MM.1S (cell line): ENCODE data around the gene NR1H3.
"Not testable (repeated sequence)": the region's sequence is repeated elsewhere in the genome, so short reads cannot be mapped to it uniquely, and the experiment has no call there.

Experiments used
- DNase-seq: peaks from one replicate; pipeline ENCODE4 v3.0.0-alpha.2; 2015
- H2AFZ ChIP-seq: fragments of 300-600 bp; sonication (generic); 2 replicates; pipeline ENCODE4 v1.6.0; 2016; ENCODE audit warnings: antibody characterized with exemption, low read length
- H3F3A ChIP-seq: fragments of 300-600 bp; sonication (generic); 2 replicates; pipeline ENCODE4 v1.6.1; 2016; ENCODE audit warnings: mild to moderate bottlenecking, antibody characterized with exemption, low read length, moderate library complexity, mixed read lengths; ENCODE audit not compliant: insufficient read depth
- H3K27ac ChIP-seq: fragments of 300-600 bp; sonication (generic); 2 replicates; pipeline ENCODE4 v1.5.1; 2016; ENCODE audit warnings: mild to moderate bottlenecking, low read length
- H3K27me3 ChIP-seq: fragments of 300-600 bp; sonication (generic); replicated peaks from 2 replicates; pipeline ENCODE4 v1.6.0; 2016; ENCODE audit warnings: low read length; ENCODE audit not compliant: insufficient read depth
- H3K36me3 ChIP-seq: fragments of 300-600 bp; sonication (generic); replicated peaks from 2 replicates; pipeline ENCODE4 v1.6.1; 2016; ENCODE audit warnings: mild to moderate bottlenecking, low read length, mixed read lengths; ENCODE audit not compliant: insufficient read depth
- H3K4me1 ChIP-seq: fragments of 300-600 bp; sonication (generic); 2 replicates; pipeline ENCODE4 v1.6.1; 2016; ENCODE audit warnings: low read length, mixed read lengths
- H3K4me2 ChIP-seq: fragments of 300-600 bp; sonication (generic); 2 replicates; pipeline ENCODE4 v1.6.0; 2016; ENCODE audit warnings: low read depth, low read length
- H3K4me3 ChIP-seq: fragments of 300-600 bp; sonication (generic); 2 replicates; pipeline ENCODE4 v1.5.1; 2016; ENCODE audit warnings: low read length, mixed read lengths
- H3K79me2 ChIP-seq: fragments of 300-600 bp; sonication (generic); 2 replicates; pipeline ENCODE4 v1.6.1; 2016; ENCODE audit warnings: mixed run types, low read length, mixed read lengths
- H3K9ac ChIP-seq: fragments of 300-600 bp; sonication (generic); 2 replicates; pipeline ENCODE4 v1.6.1; 2016; ENCODE audit warnings: low read length, mixed read lengths
- H3K9me2 ChIP-seq: fragments of 300-600 bp; sonication (generic); replicated peaks from 2 replicates; pipeline ENCODE4 v1.6.1; 2016; ENCODE audit warnings: mild to moderate bottlenecking, low read length, mixed read lengths; ENCODE audit not compliant: insufficient read depth
- H3K9me3 ChIP-seq: fragments of 300-600 bp; sonication (generic); replicated peaks from 2 replicates; pipeline ENCODE4 v1.6.1; 2016; ENCODE audit warnings: mild to moderate bottlenecking, low read length, mixed read lengths; ENCODE audit not compliant: insufficient read depth
- H4K20me1 ChIP-seq: fragments of 300-600 bp; sonication (generic); 2 replicates; pipeline ENCODE4 v1.6.1; 2016; ENCODE audit warnings: mild to moderate bottlenecking, low read length, moderate library complexity, mixed read lengths; ENCODE audit not compliant: insufficient read depth
- EZH2 ChIP-seq: fragments of 300-600 bp; sonication (generic); optimal IDR thresholded peaks from 2 replicates; pipeline ENCODE3; 2017; ENCODE audit warnings: low read depth, mild to moderate bottlenecking, antibody characterized with exemption, low read length, mixed read lengths
- EZH2phosphoT487 ChIP-seq: fragments of 300-600 bp; sonication (generic); IDR thresholded peaks from 2 replicates; pipeline ENCODE4 v1.6.1; 2018; ENCODE audit warnings: antibody characterized with exemption, low read length
- TF ChIP-seq, protein P1 (sequence below): fragments of 300-600 bp; sonication (generic); IDR thresholded peaks from 2 replicates; pipeline ENCODE4 v1.5.1; 2016; ENCODE audit warnings: antibody characterized with exemption, low read length, mixed read lengths

Gene NR1H3

DNA sequence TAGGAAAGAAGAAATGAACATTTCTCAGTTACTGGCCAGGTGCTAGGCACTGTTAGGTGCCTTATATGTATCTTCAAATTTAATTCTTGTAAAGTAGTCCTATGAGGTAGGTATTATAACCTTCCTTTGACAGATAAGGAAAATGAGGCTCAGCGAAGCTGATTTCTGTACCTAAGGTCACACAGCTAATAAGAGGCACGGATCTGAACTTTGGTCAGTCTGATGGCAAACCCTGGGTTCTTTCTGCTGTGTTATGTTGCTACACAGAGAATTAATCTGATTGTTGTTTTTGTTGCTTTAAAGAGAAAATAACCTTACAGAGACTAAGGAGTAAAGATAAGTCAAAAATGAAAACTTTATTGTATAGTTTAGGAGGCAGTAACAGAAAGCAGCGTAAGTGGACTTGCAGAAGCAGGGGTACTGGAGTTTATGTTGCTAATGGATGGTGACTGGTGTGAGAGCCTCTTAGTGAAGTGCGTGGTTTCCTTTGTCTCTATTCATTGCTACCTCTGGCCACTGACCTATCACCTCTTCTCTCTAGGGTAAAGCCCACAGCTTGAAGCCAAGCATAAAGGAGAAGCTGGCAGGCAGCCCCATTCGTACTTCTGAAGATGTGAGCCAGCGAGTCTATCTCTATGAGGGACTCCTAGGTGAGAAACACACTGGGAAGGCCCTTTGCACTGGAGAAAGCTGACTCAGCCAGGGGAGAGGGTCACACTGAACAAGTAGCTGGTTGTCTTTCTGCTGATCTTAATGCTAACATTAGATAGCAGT, 50.4 kb downstream of the NR1H3 start:
- Histone ChIP-seq H3K4me3 (no peak overlapping the region), H3K27me3 (no peaks in the 10 kb centered on the region), H3K9ac (no peak overlapping the region), H3K27ac (no peak overlapping the region), H3F3A (no peaks in the 10 kb centered on the region), H3K4me1 (no peaks in the 10 kb centered on the region), H3K9me2 (no peaks in the 10 kb centered on the region), H4K20me1 (no peaks in the 10 kb centered on the region), H3K36me3 (no peaks in the 10 kb centered on the region), H2AFZ (no peak overlapping the region), H3K79me2 (no peaks in the 10 kb centered on the region), H3K4me2 (no peak overlapping the region), H3K9me3 (no peaks in the 10 kb centered on the region)
- DNase-seq = no peak
- TF ChIP-seq EZH2phosphoT487 = no peak
- TF ChIP-seq EZH2 = no peak
- TF ChIP-seq, protein P1, sequence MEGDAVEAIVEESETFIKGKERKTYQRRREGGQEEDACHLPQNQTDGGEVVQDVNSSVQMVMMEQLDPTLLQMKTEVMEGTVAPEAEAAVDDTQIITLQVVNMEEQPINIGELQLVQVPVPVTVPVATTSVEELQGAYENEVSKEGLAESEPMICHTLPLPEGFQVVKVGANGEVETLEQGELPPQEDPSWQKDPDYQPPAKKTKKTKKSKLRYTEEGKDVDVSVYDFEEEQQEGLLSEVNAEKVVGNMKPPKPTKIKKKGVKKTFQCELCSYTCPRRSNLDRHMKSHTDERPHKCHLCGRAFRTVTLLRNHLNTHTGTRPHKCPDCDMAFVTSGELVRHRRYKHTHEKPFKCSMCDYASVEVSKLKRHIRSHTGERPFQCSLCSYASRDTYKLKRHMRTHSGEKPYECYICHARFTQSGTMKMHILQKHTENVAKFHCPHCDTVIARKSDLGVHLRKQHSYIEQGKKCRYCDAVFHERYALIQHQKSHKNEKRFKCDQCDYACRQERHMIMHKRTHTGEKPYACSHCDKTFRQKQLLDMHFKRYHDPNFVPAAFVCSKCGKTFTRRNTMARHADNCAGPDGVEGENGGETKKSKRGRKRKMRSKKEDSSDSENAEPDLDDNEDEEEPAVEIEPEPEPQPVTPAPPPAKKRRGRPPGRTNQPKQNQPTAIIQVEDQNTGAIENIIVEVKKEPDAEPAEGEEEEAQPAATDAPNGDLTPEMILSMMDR = no peak

DNA sequence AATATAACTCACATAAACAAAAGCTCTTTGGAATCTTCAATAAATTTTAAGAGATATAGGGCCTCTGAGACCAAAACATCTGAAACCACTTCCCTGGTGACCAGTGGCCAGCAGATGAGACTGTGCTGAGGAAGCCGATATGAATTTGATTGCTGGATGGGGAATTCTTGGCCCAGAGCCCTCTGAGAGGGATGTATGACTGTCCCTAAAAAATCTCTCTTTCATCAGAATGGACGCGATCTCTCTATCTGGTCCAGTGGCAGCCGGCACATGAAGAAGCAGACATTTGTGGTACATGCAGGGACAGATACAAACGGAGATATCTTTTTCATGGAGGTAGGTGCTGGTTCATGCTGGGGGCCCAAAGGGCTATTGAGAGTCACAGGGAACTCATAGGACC, 57.2 kb downstream of the NR1H3 start:
- no peak overlapping the region for H3K4me3 ChIP-seq
- H3K79me2 ChIP-seq = no peaks in the 10 kb centered on the region
- no peaks in the 10 kb centered on the region for H3F3A ChIP-seq
- no peaks in the 10 kb centered on the region for H3K9me2 ChIP-seq
- no peaks in the 10 kb centered on the region for H3K4me1 ChIP-seq
- no peak overlapping the region for H3K4me2 ChIP-seq
- H3K27me3 ChIP-seq = no peaks in the 10 kb centered on the region
- H2AFZ ChIP-seq = no peak overlapping the region
- DNase-seq = no peak
- no peaks in the 10 kb centered on the region for H3K9me3 ChIP-seq
- no peak overlapping the region for H3K27ac ChIP-seq
- no peak overlapping the region for H3K9ac ChIP-seq
- H4K20me1 ChIP-seq = no peaks in the 10 kb centered on the region
- no peak for TF ChIP-seq EZH2
- TF ChIP-seq, protein P1 = no peak
- no peak for TF ChIP-seq EZH2phosphoT487
- H3K36me3 ChIP-seq = no peaks in the 10 kb centered on the region

DNA sequence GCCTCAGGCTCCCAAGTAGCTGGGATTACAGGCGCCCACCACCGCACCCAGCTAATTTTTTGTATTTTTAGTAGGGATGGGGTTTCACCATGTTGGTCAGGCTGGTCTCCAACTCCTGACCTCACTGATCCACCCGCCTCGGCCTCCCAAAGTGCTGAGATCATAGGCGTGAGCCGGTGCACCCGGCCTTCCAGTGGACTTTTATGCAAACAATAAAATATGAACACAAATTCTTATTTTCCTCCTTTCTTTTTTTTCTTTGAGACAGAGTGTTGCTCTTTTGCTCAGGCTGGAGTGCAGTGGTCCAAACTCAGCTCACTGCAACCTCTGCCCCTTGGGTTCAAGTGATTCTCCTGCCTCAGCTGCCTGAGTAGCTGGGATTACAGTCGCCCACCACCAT, 58.7 kb downstream of the NR1H3 start:
- not testable (repeated sequence) for H2AFZ ChIP-seq, H3K27me3 ChIP-seq, DNase-seq, H4K20me1 ChIP-seq, H3K27ac ChIP-seq, H3F3A ChIP-seq, H3K36me3 ChIP-seq, H3K4me2 ChIP-seq, H3K4me3 ChIP-seq, H3K9me3 ChIP-seq, H3K4me1 ChIP-seq, H3K79me2 ChIP-seq, H3K9ac ChIP-seq, H3K9me2 ChIP-seq

DNA sequence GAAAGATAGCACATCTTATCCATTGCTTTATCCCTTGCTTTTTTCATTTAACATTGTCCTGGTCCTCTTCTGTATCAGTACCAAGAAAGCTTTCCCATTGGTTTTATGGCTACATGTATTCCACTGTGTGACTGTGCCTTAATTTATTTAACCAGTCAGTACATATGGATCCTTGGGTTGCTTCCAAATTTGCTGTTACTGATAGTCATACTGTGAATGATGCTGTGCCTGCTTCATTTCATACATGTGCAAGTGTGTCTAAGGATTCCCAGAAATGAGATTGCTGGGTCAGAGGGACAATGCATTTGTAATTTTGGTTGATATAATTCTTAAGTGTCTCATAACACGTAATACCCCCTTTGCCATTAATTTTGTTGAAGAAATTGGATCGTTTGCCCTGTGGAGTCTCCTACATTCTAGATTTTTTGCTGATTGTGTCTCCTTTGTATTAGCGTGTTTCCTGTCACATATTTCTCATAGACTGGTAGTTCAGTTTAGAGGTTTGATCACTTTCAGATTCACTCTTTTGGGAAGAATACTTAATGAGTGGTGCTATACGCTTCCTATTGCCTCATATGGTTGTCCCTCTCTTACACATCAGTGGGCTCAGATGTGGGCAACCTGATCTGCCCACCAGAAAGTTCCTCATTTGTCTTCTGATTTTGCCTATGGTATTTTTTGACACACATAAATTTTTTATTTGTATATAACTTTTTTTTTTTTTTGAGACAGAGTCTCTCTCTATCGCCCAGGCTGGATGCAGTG, 59.5 kb downstream of the NR1H3 start:
- H2AFZ ChIP-seq = no peak overlapping the region
- no peaks in the 10 kb centered on the region for H3K9me2 ChIP-seq
- H4K20me1 ChIP-seq = no peaks in the 10 kb centered on the region
- TF ChIP-seq EZH2 = no peak
- no peak for TF ChIP-seq EZH2phosphoT487
- TF ChIP-seq, protein P1 = no peak
- H3K27ac ChIP-seq = no peak overlapping the region
- H3K9me3 ChIP-seq = no peaks in the 10 kb centered on the region
- H3K4me2 ChIP-seq = no peak overlapping the region
- DNase-seq = no peak
- no peaks in the 10 kb centered on the region for H3K79me2 ChIP-seq
- H3K36me3 ChIP-seq = no peaks in the 10 kb centered on the region
- H3K9ac ChIP-seq = no peak overlapping the region
- no peaks in the 10 kb centered on the region for H3K4me1 ChIP-seq
- no peak overlapping the region for H3K4me3 ChIP-seq
- H3K27me3 ChIP-seq = no peaks in the 10 kb centered on the region
- H3F3A ChIP-seq = no peaks in the 10 kb centered on the region
